ENCODE data around the gene LRPAP1. TPM values are rescaled to one million over a fixed set of nuclear protein-coding genes. Genes with fewer than 3 reads are reported as not detected.

LRPAP1 gene
- total RNA-seq, 4 donors from 2014 or later, result 82.6 to 116 (median 109) TPM

DNA sequence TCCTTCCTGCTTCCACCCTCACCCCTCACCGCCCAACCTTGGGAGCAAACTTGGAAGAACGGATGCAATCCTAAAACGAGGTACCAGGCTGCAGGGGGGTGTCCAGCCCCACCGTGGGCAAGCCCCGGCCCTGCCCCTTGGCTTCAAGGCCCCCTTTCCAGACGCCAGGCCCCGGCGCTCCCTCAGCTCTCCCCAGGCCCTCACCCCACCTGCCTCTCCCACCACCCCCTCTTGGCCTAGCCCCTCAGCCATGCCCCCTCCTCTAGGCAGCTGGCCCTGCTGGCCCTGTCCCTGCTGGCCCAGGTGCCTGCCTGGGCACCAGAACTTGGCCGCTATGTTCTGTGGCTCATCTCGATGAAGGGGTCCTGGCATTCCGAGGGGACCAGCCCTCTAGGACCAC is 33.8 kb downstream of the LRPAP1 start:
- H3K4me1 ChIP-seq, result no peaks in the 10 kb centered on the region
- DNase-seq, result no peak
- H3K4me3 ChIP-seq, result no peak overlapping the region
- H3K36me3 ChIP-seq, result peaks cover 0 to 20% (median 0%) of the 10 kb centered on the region in 3 donors
- TF ChIP-seq POLR2A (IDR thresholded peaks at IDR 0.05), result no peak
- TF ChIP-seq, protein P1, sequence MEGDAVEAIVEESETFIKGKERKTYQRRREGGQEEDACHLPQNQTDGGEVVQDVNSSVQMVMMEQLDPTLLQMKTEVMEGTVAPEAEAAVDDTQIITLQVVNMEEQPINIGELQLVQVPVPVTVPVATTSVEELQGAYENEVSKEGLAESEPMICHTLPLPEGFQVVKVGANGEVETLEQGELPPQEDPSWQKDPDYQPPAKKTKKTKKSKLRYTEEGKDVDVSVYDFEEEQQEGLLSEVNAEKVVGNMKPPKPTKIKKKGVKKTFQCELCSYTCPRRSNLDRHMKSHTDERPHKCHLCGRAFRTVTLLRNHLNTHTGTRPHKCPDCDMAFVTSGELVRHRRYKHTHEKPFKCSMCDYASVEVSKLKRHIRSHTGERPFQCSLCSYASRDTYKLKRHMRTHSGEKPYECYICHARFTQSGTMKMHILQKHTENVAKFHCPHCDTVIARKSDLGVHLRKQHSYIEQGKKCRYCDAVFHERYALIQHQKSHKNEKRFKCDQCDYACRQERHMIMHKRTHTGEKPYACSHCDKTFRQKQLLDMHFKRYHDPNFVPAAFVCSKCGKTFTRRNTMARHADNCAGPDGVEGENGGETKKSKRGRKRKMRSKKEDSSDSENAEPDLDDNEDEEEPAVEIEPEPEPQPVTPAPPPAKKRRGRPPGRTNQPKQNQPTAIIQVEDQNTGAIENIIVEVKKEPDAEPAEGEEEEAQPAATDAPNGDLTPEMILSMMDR (IDR thresholded peaks at IDR 0.05), result no peak
- no peaks in the 10 kb centered on the region for H3K27me3 ChIP-seq
- no peaks in the 10 kb centered on the region for H3K9me3 ChIP-seq
- H3K27ac ChIP-seq, result no peak overlapping the region

DNA sequence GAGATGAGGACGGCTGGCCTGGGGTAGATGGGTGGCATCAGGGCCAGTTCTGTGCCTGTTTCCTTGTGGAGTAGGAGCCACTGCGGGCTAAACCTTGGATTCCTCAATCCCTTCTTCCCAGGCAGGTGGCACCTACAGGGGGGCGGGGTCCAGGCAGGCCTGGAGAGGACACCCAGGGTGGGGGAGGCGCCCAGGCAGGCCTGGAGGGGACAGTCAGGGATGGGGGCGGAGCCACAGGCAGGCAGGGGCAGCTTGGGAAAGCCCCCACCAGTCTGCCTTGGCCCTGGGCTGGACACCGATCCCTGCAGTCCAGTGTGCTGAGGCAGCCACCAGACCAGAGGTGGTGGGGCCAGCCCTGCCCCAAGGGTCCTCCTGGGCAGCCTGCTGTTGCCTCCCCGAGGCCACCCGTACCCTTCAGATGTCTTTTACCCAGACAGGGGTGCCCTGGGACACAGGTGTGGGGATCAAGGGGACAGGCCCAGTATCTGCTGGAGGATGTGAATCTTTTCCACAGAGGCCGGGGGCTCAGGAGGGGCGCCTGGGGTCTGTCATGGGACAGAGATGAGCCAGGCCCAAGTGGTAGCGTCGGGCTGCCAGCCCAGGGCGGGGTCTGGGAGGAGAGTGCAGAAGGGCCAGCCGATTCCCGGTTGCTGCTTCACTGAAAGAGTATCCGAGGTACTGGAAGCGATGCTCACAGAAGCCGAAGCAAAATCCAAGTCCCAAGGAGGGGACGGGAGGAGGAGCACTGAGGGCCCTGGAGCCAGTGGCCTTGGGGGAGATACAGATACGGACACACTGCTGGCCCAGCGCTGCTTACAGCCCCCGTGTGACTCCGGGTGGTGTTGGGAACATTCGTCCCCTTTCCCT is 34.5 kb downstream of the LRPAP1 start:
- Histone ChIP-seq H3K27ac (no peak overlapping the region), H3K27me3 (no peaks in the 10 kb centered on the region), H3K9me3 (no peaks in the 10 kb centered on the region), H3K36me3 (peaks cover 0 to 14% (median 0%) of the 10 kb centered on the region in 3 donors), H3K4me3 (no peak overlapping the region), H3K4me1 (no peaks in the 10 kb centered on the region)
- DNase-seq, result no peak
- TF ChIP-seq POLR2A (IDR thresholded peaks at IDR 0.05), result no peak
- TF ChIP-seq, protein P1 (IDR thresholded peaks at IDR 0.05), result no peak

DNA sequence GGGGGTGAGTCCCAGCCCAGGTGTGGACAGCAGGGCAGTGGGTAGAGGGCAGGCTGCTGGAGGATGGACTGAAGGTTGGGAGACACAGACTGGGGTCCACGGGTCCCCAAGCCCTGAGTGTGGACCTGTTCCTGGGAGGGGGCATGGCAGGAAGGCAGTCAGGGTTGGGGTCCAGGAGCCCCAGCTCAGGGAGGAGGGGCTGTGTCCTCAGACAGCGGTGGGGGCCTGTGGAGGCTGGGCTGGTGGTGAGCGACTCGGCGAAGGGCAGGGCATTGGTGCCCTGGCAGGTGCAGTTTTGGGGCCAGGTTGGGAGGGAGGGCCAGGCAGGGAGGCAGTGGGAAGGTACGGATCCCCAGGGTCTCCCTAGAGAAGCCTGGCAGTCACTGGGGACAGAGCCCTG is 35.1 kb downstream of the LRPAP1 start:
- H3K27ac ChIP-seq, result no peak overlapping the region
- H3K27me3 ChIP-seq, result peaks cover 0 to under 1% of the 10 kb centered on the region in 2 donors
- H3K9me3 ChIP-seq, result no peaks in the 10 kb centered on the region
- H3K36me3 ChIP-seq, result peaks cover 0 to 9% (median 0%) of the 10 kb centered on the region in 3 donors
- DNase-seq, result no peak
- H3K4me3 ChIP-seq, result no peak overlapping the region
- H3K4me1 ChIP-seq, result no peaks in the 10 kb centered on the region
- TF ChIP-seq POLR2A (IDR thresholded peaks at IDR 0.05), result no peak
- TF ChIP-seq, protein P1 (IDR thresholded peaks at IDR 0.05), result no peak

DNA sequence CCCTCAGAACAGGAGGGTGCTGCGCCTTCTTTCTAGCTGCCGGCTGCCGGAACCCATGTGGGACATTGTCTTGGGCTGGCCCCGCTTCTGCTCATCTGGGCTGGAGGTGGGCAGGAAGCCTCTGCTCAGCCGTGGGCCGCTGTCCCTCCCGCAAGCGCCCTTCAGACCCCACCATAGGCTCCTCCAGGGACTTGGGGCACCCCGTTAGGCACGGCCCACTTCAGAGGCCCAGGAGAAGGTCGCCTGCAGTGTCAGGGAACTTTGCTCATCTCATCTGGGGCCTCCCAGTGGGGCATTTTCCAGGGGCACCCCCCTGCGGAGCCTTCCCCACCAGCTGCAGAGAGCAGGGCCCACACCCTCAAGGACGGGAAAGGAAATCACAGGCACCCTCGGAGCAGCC is 36.2 kb downstream of the LRPAP1 start:
- H3K9me3 ChIP-seq, result no peaks in the 10 kb centered on the region
- DNase-seq, result no peak
- peaks cover 0 to 7% of the 10 kb centered on the region in 2 donors for H3K27me3 ChIP-seq
- H3K4me1 ChIP-seq, result no peaks in the 10 kb centered on the region
- H3K36me3 ChIP-seq, result peaks cover 0 to 3% (median 0%) of the 10 kb centered on the region in 3 donors
- no peak for TF ChIP-seq POLR2A (IDR thresholded peaks at IDR 0.05)
- TF ChIP-seq, protein P1 (IDR thresholded peaks at IDR 0.05), result no peak
- no peak overlapping the region for H3K27ac ChIP-seq
- no peak overlapping the region for H3K4me3 ChIP-seq

DNA sequence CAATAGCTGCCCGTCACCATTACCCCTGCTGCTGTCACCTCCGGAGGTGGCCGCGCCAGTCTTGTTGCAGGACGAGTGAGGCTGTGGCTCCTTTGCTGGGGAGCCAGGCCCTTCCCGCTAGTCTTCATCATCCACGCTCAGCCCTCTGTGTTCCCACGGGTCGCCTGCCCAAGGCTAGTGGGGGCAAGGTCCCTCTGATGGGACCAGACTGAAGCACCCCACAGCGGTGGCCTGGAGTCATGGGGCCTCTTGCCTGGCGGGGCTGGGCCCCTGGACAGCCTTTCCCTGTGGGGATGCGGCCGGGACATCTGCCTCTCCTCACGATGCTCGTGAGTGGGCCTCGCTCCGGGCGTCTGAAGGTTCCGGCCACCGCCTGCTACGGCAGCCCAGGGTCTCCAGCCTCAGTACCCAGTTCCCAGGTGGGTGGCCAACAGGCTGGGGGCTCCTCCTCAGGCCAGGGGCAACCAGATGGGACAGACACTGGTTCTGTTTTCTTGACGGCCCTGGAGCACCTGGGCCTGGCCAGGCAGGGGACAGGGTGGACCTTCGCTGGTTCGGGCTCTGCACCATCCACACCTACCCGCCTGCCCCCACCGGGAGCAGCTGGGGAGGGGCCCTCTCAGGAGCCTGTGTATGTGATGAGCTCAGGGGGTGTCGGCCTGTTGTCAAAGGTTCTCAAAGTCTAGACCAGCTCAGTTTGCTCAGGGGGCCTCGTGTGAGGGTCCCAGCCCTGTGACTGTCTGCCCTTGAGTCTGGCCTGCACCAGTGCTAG is 36.8 kb downstream of the LRPAP1 start:
- Histone ChIP-seq H3K9me3 (no peaks in the 10 kb centered on the region), H3K4me3 (no peak overlapping the region), H3K27ac (no peak overlapping the region), H3K36me3 (peaks cover 0 to 3% (median 0%) of the 10 kb centered on the region in 3 donors), H3K27me3 (peaks cover 0 to 7% of the 10 kb centered on the region in 2 donors), H3K4me1 (no peaks in the 10 kb centered on the region)
- TF ChIP-seq POLR2A (IDR thresholded peaks at IDR 0.05), result no peak
- TF ChIP-seq, protein P1 (IDR thresholded peaks at IDR 0.05), result no peak
- no peak for DNase-seq
